H9 (cell line): ENCODE measurements around the gene IST1. TPM values are rescaled to one million over a fixed set of nuclear protein-coding genes. Genes with fewer than 3 reads are reported as not detected.

ENCODE experiments used
- DNase-seq: peaks from one replicate; pipeline ENCODE4 v3.0.0-alpha.2; 2017
- H2AFZ ChIP-seq: one replicate; pipeline ENCODE4 v1.6.1; 2013; ENCODE audit warnings: mild to moderate bottlenecking, low read length, control low read depth, moderate library complexity
- H2AK5ac ChIP-seq: 2 replicates; pipeline ENCODE4 v1.6.1; 2013; ENCODE audit warnings: low read length, control low read depth, mixed read lengths; ENCODE audit not compliant: insufficient read length
- H2BK120ac ChIP-seq: one replicate; pipeline ENCODE4 v1.6.1; 2013; ENCODE audit warnings: low read depth, mild to moderate bottlenecking, low read length, control low read depth, inconsistent platforms; ENCODE audit not compliant: poor library complexity, severe bottlenecking
- H2BK12ac ChIP-seq: 2 replicates; pipeline ENCODE4 v1.6.1; 2013; ENCODE audit warnings: low read length, control low read depth, mixed read lengths, low read depth; ENCODE audit not compliant: insufficient read length
- H2BK15ac ChIP-seq: 2 replicates; pipeline ENCODE4 v1.6.1; 2013; ENCODE audit warnings: low read depth, low read length, control low read depth
- H2BK20ac ChIP-seq: one replicate; pipeline ENCODE4 v1.6.1; 2013; ENCODE audit warnings: low read depth, mild to moderate bottlenecking, low read length, control low read depth, inconsistent platforms; ENCODE audit not compliant: poor library complexity, severe bottlenecking
- H2BK5ac ChIP-seq: 2 replicates; pipeline ENCODE4 v1.6.1; 2013; ENCODE audit warnings: low read length, control low read depth, mixed read lengths; ENCODE audit not compliant: insufficient read length
- H3K14ac ChIP-seq: 2 replicates; pipeline ENCODE4 v1.6.1; 2013; ENCODE audit warnings: low read length, control low read depth; ENCODE audit not compliant: insufficient read depth
- H3K18ac ChIP-seq: 2 replicates; pipeline ENCODE4 v1.6.1; 2013; ENCODE audit warnings: low read depth, mild to moderate bottlenecking, mixed read lengths, low read length, control low read depth; ENCODE audit not compliant: insufficient read length
- H3K23ac ChIP-seq: 2 replicates; pipeline ENCODE4 v1.6.1; 2013; ENCODE audit warnings: low read length, control low read depth, mixed read lengths, low read depth; ENCODE audit not compliant: insufficient read length
- H3K23me2 ChIP-seq: 2 replicates; pipeline ENCODE4 v1.6.1; 2013; ENCODE audit warnings: low read depth, mild to moderate bottlenecking, mixed read lengths, low read length, control low read depth; ENCODE audit not compliant: insufficient read length, poor library complexity, severe bottlenecking
- H3K27ac ChIP-seq: 2 replicates; pipeline ENCODE4 v1.5.1; 2013; ENCODE audit warnings: low read length, control low read depth, mixed read lengths, low read depth; ENCODE audit not compliant: insufficient read length
- H3K27me3 ChIP-seq: 2 replicates; pipeline ENCODE4 v1.6.1; 2013; ENCODE audit warnings: low read length, control low read depth, inconsistent platforms; ENCODE audit not compliant: insufficient read depth
- H3K4ac ChIP-seq: 2 replicates; pipeline ENCODE4 v1.6.1; 2013; ENCODE audit warnings: low read depth, mild to moderate bottlenecking, control low read depth, inconsistent platforms, low read length, moderate library complexity
- H3K4me1 ChIP-seq: 2 replicates; pipeline ENCODE4 v1.6.1; 2013; ENCODE audit warnings: low read length, control low read depth, inconsistent platforms; ENCODE audit not compliant: insufficient read depth
- H3K4me2 ChIP-seq: 2 replicates; pipeline ENCODE4 v1.6.1; 2013; ENCODE audit warnings: low read length, control low read depth, mixed read lengths; ENCODE audit not compliant: insufficient read length, insufficient read depth
- H3K56ac ChIP-seq: 2 replicates; pipeline ENCODE4 v1.6.1; 2013; ENCODE audit warnings: low read depth, mild to moderate bottlenecking, mixed read lengths, low read length, control low read depth; ENCODE audit not compliant: insufficient read length
- H3K79me1 ChIP-seq: 2 replicates; pipeline ENCODE4 v1.6.1; 2013; ENCODE audit warnings: low read depth, mild to moderate bottlenecking, moderate library complexity, low read length, control low read depth, inconsistent platforms; ENCODE audit not compliant: insufficient read depth, poor library complexity, severe bottlenecking
- H3K79me2 ChIP-seq: 2 replicates; pipeline ENCODE4 v1.6.1; 2013; ENCODE audit warnings: low read length, control low read depth, inconsistent platforms; ENCODE audit not compliant: insufficient read depth
- H3K9ac ChIP-seq: 2 replicates; pipeline ENCODE4 v1.6.1; 2013; ENCODE audit warnings: low read length, control low read depth, mixed read lengths; ENCODE audit not compliant: insufficient read length; ENCODE audit errors: extremely low read depth
- H3K9me3 ChIP-seq: one replicate; pipeline ENCODE4 v1.6.1; 2013; ENCODE audit warnings: low read depth, low read length, inconsistent platforms; ENCODE audit not compliant: control insufficient read depth
- H3T11ph ChIP-seq: one replicate; pipeline ENCODE4 v1.6.1; 2013; ENCODE audit warnings: mild to moderate bottlenecking, low read length, control low read depth, inconsistent platforms
- H4K20me1 ChIP-seq: one replicate; pipeline ENCODE4 v1.6.1; 2013; ENCODE audit not compliant: control insufficient read depth, insufficient read length, insufficient read depth
- H4K5ac ChIP-seq: 2 replicates; pipeline ENCODE4 v1.6.1; 2013; ENCODE audit warnings: low read depth, mild to moderate bottlenecking, mixed read lengths, low read length, control low read depth; ENCODE audit not compliant: insufficient read length
- H4K8ac ChIP-seq: replicated peaks from 2 replicates; pipeline ENCODE4 v1.6.1; 2013; ENCODE audit warnings: low read length, control low read depth, mixed read lengths, low read depth; ENCODE audit not compliant: insufficient read length
- H4K91ac ChIP-seq: 2 replicates; pipeline ENCODE4 v1.6.1; 2013; ENCODE audit warnings: low read depth, mild to moderate bottlenecking, moderate library complexity, mixed read lengths, low read length, control low read depth; ENCODE audit not compliant: insufficient read length
- H3K27ac Mint-ChIP-seq, 3 experiments: 2 replicates in 2 of 3; 3 replicates in 1 of 3; pipeline ENCODE4 v1.8.0; 2020 to 2021; ENCODE audit warnings: mixed read lengths in 3 of 3, mild to moderate bottlenecking in 1 of 3, moderate library complexity in 1 of 3
- H3K27me3 Mint-ChIP-seq: 2 replicates; pipeline ENCODE4 v1.8.0; 2021; ENCODE audit warnings: low read depth, mild to moderate bottlenecking, moderate library complexity, mixed read lengths
- H3K36me3 Mint-ChIP-seq, 3 experiments: 2 replicates in 2 of 3; 3 replicates in 1 of 3; pipeline ENCODE4 v1.8.0; 2020 to 2021; ENCODE audit warnings: low read depth in 3 of 3, mixed read lengths in 3 of 3; ENCODE audit not compliant: insufficient read depth in 1 of 3
- H3K4me1 Mint-ChIP-seq, 2 experiments: 2 replicates each; pipeline ENCODE4 v1.8.0; 2020; ENCODE audit warnings: mixed read lengths in 2 of 2
- H3K4me3 Mint-ChIP-seq, 2 experiments: 2 replicates in 1 of 2; 3 replicates in 1 of 2; pipeline ENCODE4 v1.8.0; 2020 to 2021; ENCODE audit warnings: mild to moderate bottlenecking in 2 of 2, mixed read lengths in 2 of 2, moderate library complexity in 1 of 2
- H3K9me3 Mint-ChIP-seq, 2 experiments: 2 replicates in 1 of 2; 3 replicates in 1 of 2; pipeline ENCODE4 v1.8.0; 2020; ENCODE audit warnings: mild to moderate bottlenecking in 2 of 2, mixed read lengths in 2 of 2, moderate library complexity in 1 of 2
- WGBS: extraction: QIAGEN DNeasy Blood & Tissue Kit; methylation state at CpG from one replicate; pipeline ENCODE4 v1.1.7; 2013; ENCODE audit warnings: missing lambda C conversion rate, low lambda C conversion rate, mixed read lengths; ENCODE audit not compliant: insufficient read length; ENCODE audit errors: extremely low coverage; 5-methylcytosine and 5-hydroxymethylcytosine counted together
- total RNA-seq: library from RNA; stranded (reverse); gene quantifications from 2 replicates; pipeline ENCODE4 v1.2.1, GENCODE V29; 2021
- TF ChIP-seq, protein P1 (sequence below): fragments of 200-600 bp; sonication (generic); conservative IDR thresholded peaks from 3 replicates; pipeline ENCODE4 v1.8.0; 2021; ENCODE audit warnings: antibody characterized with exemption, mild to moderate bottlenecking

IST1 gene
- total RNA-seq, 1 experiment from 2014 or later = 263 TPM

DNA sequence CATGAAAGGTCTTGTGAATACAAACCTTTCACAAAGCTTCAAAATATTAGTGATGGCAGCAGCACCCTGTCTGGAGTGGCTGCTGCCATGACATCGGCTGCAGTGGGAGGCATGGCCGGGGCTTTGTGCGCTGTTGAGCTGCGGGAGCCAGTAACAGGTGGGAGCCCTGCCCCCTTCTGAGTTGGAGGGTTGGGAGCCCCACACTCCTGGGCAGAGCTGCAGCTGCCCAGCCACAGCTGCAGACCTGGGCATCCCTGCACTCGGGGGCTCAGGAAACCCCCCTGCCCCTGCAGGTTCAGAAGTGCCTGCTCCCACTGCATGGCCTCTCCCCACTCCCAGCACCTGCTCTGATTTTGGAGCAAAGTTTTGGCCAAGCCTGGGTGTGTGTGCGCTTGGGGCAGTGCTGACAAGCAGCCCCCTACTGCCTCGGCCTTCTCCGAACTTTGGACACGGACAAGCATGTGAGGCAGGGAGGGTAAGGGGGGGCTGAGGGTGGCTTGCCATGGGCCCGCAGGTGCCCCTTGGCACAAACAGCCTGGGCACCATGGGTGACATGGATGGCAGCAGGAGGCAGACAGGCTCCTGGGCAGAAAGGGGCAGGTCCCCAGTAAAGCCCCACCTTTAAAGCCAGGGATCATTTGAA, 42.7 kb downstream of the IST1 start:
- Histone ChIP-seq H3K4me1 (no peaks in the 10 kb centered on the region), H2BK5ac (no peak overlapping the region), H3K23me2 (no peaks in the 10 kb centered on the region), H3K4ac (no peak overlapping the region), H3K27ac (no peak overlapping the region), H3K27me3 (no peaks in the 10 kb centered on the region), H3K56ac (no peak overlapping the region), H4K8ac (no peak overlapping the region), H3K4me2 (no peak overlapping the region), H3K9ac (no peak overlapping the region), H2BK12ac (no peak overlapping the region), H2AK5ac (no peak overlapping the region), H3K9me3 (no peaks in the 10 kb centered on the region), H2BK120ac (no peak overlapping the region), H3K79me2 (no peaks in the 10 kb centered on the region), H3K14ac (no peak overlapping the region), H4K5ac (no peak overlapping the region), H4K91ac (no peak overlapping the region), H2AFZ (no peak overlapping the region), H4K20me1 (no peaks in the 10 kb centered on the region), H3T11ph (no peak overlapping the region), H3K79me1 (no peaks in the 10 kb centered on the region), H2BK15ac (no peak overlapping the region), H3K23ac (no peak overlapping the region), H3K18ac (no peak overlapping the region), H2BK20ac (no peak overlapping the region)
- H3K27ac Mint-ChIP-seq = no peak overlapping the region
- H3K36me3 Mint-ChIP-seq = peaks cover 0 to 8% (median 0%) of the 10 kb centered on the region in 3 experiments; a peak in 2 of 7 replicates
- WGBS = no CpG with 5 or more reads among the region's 10 CpGs
- H3K4me1 Mint-ChIP-seq = peaks cover 10 to 12% of the 10 kb centered on the region in 2 experiments
- peak; percentile 35 for DNase-seq
- no peak overlapping the region for H3K4me3 Mint-ChIP-seq
- H3K9me3 Mint-ChIP-seq = no peaks in the 10 kb centered on the region
- TF ChIP-seq, protein P1, sequence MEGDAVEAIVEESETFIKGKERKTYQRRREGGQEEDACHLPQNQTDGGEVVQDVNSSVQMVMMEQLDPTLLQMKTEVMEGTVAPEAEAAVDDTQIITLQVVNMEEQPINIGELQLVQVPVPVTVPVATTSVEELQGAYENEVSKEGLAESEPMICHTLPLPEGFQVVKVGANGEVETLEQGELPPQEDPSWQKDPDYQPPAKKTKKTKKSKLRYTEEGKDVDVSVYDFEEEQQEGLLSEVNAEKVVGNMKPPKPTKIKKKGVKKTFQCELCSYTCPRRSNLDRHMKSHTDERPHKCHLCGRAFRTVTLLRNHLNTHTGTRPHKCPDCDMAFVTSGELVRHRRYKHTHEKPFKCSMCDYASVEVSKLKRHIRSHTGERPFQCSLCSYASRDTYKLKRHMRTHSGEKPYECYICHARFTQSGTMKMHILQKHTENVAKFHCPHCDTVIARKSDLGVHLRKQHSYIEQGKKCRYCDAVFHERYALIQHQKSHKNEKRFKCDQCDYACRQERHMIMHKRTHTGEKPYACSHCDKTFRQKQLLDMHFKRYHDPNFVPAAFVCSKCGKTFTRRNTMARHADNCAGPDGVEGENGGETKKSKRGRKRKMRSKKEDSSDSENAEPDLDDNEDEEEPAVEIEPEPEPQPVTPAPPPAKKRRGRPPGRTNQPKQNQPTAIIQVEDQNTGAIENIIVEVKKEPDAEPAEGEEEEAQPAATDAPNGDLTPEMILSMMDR = no peak
- H3K27me3 Mint-ChIP-seq = peaks cover 5% of the 10 kb centered on the region; the same call in 1 of the 2 replicates
